Skeletal muscle cell (primary cell): ENCODE measurements around the gene ZFP42.
"Not testable (repeated sequence)": the region's sequence is repeated elsewhere in the genome, so short reads cannot be mapped to it uniquely, and the experiment has no call there.

Experiments used
- DNase-seq: peaks from one replicate; pipeline ENCODE4 v3.0.0-alpha.2; 2010; ENCODE audit warnings: low read depth
- H3K4me3 ChIP-seq: 2 replicates; pipeline ENCODE4 v1.5.1; 2011; ENCODE audit warnings: low read depth, mild to moderate bottlenecking, control low read depth, low read length, moderate library complexity

ZFP42 gene

GRCh38 chr4:187995322-187996207 lies at the start of gene ZFP42:
TSS of gene ZFP42 (plus strand) at chr4:187995771. CDS start at chr4:188002808, 7,037 bp downstream.
- no peak within 1 kb of the TSS for H3K4me3 ChIP-seq
- DNase-seq, result no peak

- no peak for DNase-seq
- no peak overlapping the region for H3K4me3 ChIP-seq
These were observed 34.4 kb upstream of the ZFP42 start for GRCh38 chr4:187961171-187961570.

- H3K4me3 ChIP-seq, result no peak overlapping the region
- no peak for DNase-seq
These were observed 33.6 kb upstream of the ZFP42 start for GRCh38 chr4:187961961-187962360.

GRCh38 chr4:187962926-187963325 lies 32.6 kb upstream of the ZFP42 start:
- no peak for DNase-seq
- H3K4me3 ChIP-seq, result no peak overlapping the region

- no peak overlapping the region for H3K4me3 ChIP-seq
- DNase-seq, result no peak
These were observed 29.8 kb upstream of the ZFP42 start for GRCh38 chr4:187965726-187966125.

DNA sequence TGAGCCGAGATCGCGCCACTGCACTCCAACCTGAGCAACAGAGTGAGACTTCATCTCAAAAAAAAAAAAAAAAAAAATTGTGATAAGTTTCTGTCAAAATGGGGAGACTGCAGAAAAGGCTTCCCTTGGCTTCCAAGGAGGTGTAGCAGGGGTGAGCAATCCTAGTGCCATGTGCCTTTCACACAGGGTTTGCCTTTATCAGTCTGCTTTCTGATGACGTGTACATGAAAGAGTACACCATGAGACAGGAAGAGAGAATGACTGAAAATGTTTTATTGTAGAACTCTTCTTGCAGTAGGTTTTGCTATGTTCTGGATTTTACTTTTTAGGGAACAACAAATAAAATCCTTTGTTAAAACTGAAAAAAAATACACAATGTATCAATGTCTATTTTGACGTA lies 23.4 kb upstream of the ZFP42 start:
- DNase-seq, result no peak
- H3K4me3 ChIP-seq, result no peak overlapping the region

DNA sequence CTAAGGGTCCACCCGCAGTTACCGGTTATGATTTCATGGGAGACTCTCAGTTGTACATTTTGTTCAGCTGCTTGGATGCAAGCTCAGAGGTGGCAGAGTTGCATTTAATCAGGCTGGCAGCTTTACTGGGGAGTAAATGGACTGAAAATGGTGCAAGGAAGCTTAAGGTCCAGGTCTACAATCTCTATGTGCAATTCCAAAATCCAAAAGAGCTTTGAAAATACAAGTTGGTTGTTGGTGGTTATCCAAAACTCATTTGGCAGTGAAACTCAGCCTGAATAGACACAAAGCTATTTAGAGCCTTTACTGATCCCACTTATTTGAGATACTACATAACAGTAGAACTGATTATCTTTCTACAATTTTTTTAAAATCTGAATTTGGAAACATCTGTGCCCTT lies 11.8 kb upstream of the ZFP42 start:
- H3K4me3 ChIP-seq, result no peak overlapping the region
- no peak for DNase-seq

DNA sequence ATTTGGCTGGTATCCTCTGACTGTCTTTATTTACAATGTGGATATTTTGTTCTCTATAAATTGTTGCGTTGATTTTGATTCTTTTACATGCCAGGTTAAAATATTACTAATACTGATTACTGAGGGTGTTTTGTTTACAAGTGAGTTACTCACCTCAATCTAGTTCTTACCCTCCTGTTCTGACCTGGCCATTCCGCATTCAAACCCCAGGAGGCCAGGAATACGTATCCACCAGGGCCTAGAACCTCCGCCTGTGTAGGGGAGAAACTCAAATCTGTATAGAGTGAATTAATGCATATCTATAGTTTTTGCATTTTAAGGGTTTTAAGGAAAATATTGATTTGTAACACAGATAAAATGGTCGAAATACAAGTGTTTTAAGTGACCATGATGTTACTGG lies 2.6 kb upstream of the ZFP42 start:
- no peak overlapping the region for H3K4me3 ChIP-seq
- DNase-seq, result no peak

DNA sequence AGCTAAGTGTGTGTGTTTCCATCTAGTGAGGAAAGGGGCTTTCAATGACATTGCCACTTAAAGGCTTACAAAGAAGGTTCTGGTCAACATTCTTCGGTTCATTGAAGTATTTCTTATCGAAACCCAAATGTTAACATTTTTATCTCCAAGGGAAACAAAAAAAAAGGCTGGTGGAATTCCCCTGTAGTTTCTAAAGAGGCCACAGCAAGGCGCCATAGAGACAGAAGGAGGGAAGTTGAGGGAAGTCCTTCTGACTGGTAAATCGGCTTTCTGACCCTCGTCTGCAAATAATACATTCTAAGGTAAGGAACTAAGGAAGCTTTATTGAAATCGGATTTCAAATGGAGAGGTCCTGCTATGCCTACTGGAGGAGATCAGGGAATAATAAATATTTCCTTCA lies 1.7 kb upstream of the ZFP42 start:
- H3K4me3 ChIP-seq, result no peak overlapping the region
- DNase-seq, result no peak

DNA sequence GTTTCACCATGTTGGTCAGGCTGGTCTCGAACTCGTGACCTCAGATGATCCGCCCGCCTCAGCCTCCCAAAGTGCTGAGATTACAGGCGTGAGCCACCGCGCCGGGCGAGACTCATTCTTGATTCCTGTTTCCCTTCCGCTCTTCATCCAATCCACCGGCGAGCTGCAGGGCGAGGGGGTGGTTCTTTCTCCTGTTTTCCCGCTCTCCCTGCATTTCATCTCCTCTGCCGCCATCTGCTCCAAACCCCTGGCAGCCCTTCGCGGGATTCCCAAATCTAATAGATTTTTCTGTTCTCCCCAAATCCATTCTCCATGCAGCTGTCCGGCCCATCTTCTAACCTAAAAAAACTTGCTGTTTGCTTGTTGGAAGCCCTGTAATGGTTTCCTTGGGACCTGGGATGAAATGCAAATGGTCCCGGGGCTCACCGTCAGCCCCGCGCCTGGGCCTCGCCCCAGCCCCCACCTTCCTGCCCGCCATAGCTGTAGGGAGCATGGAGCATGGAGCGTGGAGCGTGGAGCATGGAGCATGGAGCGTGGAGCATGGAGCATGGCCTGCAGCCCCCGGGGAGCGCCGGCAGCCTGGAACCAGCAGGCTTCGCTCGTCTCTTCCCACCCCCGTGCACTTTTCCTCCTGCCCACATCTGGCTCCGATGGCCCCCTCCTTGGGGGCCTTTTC lies 1.1 kb downstream of the ZFP42 start:
- H3K4me3 ChIP-seq, result no peak overlapping the region

DNA sequence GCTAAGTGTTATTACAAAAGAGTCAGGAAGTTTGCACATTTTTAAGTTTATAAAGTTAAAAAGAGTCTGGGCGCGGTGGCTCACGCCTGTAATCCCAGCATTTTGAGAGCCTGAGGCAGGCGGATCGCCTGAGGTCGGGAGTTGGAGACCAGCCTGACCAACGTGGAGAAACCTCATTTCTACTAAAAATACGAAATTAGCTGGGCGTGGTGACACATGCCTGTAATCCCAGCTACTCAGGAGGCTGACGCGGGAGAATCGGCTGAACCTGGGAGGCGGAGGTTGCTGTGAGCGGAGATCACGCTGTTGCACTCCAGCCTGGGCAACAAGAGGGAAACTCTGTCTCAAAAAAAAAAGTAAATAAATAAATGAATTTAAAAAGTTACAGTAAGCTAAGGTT lies 2.4 kb downstream of the ZFP42 start:
- not testable (repeated sequence) for H3K4me3 ChIP-seq, DNase-seq

More for the DNA sequence above, 1.1 kb downstream of the ZFP42 start:
- no peak for DNase-seq

- DNase-seq, result no peak
- no peak overlapping the region for H3K4me3 ChIP-seq
These were observed 3.9 kb downstream of the ZFP42 start for GRCh38 chr4:187999406-187999932.

DNA sequence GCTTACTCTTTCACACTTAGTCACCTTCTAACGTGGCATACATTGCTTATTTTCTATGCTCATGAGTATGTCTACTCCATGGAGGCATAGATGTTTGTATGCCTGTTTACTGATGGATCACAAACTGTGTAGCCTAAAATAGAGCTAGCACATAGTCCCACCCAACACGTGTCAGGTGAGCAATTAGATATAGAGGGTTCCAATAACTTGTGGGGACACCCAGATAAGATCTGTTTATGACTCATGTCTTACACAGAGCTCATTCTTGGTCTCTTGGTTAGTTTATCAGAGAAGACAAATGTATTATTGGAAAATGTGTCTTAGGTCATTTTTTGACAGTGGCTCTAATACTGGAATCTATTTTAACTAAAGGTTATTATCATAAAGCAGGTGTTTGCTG lies 6.8 kb downstream of the ZFP42 start:
- no peak for DNase-seq
- no peak overlapping the region for H3K4me3 ChIP-seq

DNA sequence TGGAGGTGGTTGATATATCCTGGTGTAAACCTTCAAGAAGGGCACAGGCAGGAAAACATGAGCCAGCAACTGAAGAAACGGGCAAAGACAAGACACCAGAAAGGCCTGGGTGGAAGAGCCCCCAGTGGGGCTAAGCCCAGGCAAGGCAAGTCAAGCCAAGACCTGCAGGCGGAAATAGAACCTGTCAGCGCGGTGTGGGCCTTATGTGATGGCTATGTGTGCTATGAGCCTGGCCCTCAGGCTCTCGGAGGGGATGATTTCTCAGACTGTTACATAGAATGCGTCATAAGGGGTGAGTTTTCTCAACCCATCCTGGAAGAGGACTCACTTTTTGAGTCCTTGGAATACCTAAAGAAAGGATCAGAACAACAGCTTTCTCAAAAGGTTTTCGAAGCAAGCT lies 7.2 kb downstream of the ZFP42 start:
- DNase-seq, result no peak
- H3K4me3 ChIP-seq, result no peak overlapping the region

DNA sequence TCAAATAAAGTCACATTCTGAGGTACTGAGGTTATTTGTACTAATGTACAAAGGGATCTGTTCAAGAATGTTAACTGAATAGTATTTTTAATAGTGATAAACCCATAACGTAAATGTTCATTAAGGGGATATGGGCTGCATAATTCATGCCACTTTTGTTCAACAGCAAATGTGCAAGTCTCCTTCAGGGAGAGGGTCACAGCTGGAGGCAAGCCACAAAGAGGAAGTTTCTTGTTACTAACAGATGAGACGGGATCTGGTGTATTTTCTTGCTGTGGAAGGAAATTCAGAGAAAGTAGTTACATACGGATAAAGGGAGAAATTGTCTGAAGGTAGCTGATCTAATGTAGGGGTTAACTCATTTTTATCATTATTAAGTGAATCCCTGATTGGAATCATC lies 10.0 kb downstream of the ZFP42 start:
- no peak for DNase-seq
- no peak overlapping the region for H3K4me3 ChIP-seq

DNA sequence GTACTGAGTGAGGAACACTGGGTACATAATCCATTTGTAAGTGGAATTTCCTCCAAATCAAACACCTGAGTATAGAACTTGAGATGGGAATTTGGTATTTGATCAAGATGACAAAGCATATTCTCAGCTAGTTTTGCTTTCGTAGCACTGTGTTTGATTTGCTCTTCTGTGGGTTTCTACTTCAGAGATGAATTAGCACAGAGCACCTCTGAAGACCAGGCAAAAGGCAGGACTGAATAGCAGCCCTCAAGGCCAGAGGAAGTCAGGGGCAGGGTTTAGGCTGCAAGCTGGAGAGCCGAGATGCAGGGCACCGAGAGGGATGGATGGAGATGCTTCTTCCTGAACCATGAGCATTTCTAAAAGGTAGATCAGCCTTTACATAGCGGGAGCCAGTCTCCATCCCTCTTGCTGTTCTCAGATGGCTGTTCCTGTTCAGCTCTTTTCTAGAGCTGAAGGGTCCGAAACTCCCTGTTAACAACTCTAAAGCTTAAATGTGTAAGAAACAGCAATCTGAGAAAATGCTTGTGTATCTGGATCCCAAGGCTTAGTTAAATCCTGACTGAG lies 10.8 kb downstream of the ZFP42 start:
- DNase-seq, result no peak
- H3K4me3 ChIP-seq, result no peak overlapping the region

DNA sequence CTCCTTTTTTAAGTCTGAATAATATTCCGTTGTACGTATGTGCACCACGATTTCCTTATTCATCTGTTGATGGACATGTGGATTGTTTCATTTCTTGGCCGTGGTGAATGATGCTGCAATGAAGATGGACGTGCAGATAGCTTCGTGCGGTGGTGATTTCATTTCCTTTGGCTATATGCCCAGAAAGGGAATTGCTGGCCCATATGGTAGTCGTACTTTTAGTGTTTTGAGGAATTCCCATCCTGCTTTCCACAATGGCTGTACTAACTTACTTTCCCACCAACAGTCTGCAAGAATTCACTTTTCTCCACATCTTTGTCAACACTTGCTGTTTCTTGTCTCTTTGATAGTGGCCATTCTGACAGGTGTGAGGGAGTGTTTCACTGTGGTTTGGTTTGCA lies 12.8 kb downstream of the ZFP42 start:
- H3K4me3 ChIP-seq, result no peak overlapping the region
- peak; percentile 54 for DNase-seq

DNA sequence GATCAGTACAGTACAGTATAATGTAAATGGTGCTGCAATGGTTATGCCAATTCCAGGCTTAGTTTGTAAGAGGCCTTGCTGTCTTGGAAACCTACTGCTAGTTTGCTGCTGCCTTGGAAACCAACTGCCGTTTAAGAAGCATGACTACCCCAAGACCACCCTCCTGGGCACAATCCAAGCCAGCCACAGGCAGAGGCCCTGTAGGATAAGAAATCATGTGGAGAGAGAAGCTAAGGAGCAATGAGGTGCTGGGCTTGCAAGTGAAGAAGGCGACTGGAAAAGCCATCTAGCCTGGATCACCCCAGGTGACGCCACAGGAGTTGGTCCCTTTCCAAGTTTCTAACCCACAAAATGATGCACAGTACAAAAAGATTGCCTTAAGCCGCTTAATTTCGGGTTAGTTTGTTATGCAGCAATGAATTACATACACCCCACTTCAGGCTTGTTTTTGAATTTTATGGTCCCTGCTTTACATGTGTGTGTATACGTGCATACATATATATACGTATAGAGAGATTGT lies 16.9 kb downstream of the ZFP42 start:
- DNase-seq, result no peak
- no peak overlapping the region for H3K4me3 ChIP-seq

GRCh38 chr4:188015025-188015940 lies 19.7 kb downstream of the ZFP42 start:
- DNase-seq, result no peak
- no peak overlapping the region for H3K4me3 ChIP-seq
